GM19240 (cell line): Measurements from ENCODE around the gene EML5.
"Not testable (repeated sequence)": the region's sequence is repeated elsewhere in the genome, so short reads cannot be mapped to it uniquely, and the experiment has no call there.

Experiments used
- DNase-seq: peaks from one replicate; pipeline ENCODE4 v3.0.0; 2011; ENCODE audit warnings: low spot score; ENCODE audit not compliant: insufficient read length

EML5 gene

DNA sequence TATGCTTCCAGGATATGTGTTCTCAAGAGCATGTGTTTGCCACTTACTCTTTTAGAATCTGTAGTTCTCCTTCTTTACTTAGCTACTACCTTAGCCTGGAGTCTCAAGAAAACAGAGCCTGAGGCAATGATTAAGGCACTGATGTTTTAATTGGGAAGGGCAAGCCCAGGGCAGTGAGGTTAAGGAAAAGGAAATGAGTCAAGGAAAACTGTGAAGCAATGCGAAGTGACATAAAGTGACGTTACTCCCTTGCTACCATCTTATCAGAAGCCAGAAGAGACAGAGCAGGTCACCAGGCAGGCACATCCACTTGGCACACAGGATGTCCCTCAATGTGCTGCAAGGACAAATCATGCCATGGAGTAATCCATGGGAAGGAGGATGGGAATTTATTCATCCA is 11.3 kb upstream of the EML5 start:
- DNase-seq: no peak

DNA sequence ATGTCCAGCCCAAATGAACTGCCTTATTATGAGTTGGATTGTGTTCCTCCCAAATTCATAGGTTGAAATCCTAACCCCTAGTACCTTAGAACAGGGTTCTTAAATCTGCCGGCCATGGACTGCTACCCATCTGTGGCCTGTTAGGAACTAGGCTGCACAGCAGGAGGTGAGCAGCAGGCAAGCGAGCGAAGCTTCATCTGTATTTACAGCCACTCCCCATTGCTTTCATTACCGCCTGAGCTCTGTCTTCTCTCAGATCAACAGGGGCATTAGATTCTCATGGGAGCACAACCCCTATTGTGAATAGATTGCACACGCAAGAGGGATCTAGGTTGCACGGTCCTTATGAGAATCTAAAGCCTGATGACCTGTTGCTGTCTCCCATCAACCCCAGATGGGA is 9.8 kb upstream of the EML5 start:
- DNase-seq: no peak

DNA sequence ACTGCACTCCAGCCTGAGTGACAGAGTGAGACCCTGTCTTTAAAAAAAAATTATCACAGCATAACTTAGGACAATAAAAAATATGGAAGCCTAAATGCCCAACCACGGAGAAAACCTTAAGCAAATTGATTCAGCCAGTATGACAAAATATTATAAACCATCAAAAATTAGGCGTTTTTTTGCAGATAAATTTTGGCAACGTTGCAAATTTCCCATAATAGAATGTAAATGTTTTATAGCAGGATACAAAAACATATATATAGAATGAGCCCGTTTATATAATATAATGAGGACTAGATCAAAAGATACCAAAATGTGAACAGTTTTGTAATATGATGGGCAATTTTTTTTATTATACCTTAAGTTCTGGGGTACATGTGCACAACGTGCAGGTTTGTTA is 6.8 kb upstream of the EML5 start:
- DNase-seq: no peak

DNA sequence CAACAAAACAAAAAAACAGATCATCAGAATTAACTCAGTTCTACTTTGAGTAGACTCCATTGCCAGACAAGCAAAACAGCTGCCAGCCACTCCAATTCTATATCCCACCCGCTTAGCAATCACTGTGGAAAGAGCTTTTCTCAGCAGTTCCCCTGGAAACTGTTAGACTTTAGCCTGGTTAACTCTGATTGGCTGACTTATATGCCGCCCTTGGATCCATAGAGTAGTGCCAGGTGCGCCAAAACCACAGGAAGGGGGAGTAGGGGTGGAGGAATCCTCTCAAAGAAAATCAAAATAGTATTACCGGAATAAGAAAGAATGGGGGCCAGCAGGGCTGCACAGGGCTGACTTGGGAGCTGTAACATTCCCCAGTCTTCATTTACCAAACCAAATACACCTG is 5.4 kb upstream of the EML5 start:
- DNase-seq: no peak

DNA sequence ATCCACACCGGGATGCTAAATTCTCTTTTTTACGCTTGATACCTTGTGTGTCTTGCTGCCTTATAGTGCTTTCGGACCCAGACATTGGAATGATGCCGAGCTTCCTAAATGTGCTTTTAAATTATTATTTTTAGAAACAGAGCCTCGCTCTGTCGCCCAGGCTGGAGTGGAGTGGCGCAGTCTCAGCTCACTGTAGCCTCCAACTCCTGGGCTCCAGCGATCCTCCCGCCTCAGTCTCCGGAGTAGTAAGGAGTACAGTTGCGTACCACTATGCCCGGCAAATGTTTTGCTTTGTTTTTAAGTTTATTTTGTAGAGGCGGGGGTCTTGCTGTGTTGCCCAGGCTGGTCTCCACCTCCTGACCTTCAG is 489 bp upstream of the EML5 start:
- DNase-seq: no peak

DNA sequence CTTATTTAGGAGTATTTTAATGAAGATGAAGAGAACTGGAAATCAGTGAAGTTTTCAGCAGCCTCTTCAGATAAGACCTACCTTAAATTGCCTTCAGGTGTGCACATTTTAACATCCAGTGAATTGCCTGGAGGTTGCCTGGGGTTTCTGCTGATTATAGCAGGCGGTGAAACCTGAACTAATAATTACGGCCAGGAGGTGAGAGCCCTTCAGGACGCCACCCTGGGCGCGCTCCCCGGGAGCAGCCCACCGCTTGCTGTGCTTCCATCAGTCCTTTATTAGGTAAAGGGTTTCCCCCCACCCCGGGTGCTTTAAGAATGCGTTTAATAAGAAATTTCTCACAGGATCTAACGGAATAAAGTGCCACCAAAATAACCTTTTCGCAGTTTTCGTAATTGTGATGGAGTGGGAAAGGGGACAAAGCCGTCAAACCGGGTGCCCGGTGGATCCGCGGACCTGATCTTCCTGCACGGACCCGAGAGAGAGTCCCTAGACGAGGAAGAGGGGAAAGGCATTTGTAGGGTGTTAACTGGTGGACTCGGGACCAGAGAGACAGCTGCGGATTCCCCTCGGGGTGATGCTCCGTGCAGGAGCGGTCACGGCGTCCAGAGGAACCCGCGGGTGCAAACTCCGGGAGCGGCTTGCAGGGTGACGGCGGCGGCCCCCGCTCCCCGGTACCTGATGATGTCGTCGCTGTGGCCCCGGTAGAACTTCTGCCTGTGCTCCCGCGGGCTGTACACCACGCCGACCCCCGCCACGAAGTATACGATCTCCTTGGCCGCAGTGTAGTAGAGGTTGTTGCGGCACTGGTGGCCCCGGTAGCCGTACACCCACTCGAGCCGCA is 902 bp downstream of the EML5 start:
- DNase-seq: no peak

DNA sequence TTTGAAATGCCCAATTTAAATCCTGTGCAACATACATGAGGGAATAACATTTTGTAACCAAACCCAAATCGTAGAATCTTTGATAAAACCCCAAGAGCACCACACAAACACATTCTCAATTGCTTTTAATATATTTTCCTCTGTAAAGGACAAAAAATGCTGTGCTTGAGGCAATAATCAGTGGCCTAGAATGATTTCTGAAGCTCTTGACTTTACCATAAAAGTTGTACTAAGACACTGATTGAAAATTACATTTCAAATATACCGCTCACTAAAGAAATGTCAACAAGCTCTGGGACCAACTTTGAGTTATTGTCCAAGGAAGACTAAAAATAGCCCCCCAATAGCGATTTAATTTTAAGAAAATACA is 1.5 kb downstream of the EML5 start:
- no peak for DNase-seq

DNA sequence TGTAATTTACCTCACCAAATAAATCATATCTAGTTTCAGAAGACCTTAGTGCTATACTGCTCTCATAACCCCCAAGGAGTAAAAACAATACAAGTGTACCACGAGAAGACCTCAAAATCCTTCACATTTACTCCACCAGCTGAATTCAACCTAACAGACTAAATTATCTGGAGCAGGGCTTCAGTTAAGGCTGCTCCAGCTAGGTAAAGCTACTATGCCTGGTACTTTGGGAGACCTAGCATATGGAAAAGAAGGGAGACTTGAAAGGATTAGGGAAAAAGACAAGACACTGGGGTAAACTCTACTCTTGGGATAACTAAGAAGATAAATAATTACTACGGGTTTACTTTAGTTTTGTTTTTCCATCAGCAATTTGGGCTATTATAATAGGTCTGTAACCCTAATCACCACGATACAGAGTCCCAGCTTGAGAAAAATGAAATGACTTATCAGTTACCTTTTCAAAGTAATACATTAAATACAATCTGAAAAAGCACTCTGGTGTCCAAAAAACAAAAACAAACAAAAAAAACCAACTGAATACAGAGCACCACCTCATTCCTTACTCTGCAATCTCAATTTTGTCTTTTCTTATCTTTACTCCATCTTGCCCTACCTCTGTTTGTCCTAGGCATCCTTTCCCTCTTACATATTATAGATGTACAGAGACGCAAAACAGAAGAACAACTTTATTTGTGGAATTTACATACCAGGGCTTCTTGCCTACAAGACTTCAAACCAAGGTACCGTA is 2.1 kb downstream of the EML5 start:
- no peak for DNase-seq

DNA sequence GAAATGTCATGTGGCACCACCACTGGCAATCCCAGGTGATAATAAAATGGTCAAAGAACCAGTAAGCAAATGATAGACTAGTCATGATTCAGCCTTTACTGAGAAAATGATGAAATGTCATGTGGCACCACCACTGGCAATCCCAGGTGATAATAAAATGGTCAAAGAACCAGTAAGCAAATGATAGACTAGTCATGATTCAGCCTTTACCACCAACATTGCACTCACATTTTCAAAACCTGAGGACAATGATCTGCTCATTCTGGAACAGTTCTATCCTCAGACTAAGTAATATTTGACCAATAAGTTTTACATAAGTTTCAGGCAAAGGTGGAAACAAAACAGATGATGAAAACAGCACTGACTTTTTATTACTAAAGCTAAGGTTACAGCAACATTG is 3.2 kb downstream of the EML5 start:
- not testable (repeated sequence) for DNase-seq

DNA sequence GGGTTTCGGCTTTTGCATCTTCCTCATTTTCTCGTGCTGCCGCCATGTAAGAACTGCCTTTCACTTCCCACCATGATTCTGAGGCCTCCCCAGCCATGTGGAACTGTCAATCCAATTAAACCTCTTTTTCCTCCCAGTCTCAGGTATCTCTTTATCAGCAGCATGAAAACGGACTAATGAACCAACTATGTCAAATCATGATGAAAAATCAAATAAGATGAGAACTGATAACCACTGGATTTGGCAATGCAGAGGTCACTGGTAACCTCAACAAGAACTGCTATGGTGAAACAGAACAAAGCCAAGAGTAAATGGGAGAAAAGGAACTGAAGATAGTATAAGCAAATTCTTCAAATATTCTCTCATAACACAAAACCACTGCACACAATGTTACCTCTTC is 6.0 kb downstream of the EML5 start:
- no peak for DNase-seq

DNA sequence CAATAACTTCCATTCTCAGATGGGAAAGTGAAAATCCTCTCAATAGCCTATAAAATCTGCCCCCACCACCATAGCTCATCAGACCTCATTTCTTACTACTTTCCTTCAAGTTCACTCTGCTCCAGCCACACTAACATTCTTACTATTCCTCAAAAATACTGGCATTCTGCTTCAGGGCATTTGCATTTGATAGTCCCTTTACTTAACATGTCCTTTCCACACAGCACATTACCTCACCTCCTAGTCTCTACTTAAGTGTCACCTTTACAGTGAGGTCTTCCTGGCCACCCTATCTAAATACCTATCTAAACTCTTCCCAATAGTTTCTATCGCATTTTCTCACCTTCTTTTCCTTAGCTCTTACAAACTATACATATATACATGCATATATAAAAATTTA is 6.8 kb downstream of the EML5 start:
- no peak for DNase-seq

DNA sequence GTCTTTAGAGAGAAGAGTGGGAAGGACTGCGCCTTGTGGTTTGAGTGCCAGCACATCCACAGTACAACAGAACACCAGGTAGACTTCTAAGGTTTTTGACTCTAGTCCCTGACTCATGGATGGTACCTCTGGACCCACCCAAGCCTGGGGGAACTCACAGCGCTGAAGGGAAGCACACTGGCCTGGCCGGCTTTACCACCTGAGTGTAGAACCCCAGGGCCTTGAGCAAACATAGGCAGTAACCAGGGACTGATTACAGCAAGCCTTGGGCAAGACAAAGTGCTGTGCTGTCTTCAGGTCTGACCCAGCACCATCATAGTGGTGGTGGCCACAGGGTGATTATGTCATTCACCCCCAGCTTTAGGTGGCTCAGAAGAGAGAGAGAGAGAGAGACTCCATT is 17.2 kb downstream of the EML5 start:
- DNase-seq: no peak

DNA sequence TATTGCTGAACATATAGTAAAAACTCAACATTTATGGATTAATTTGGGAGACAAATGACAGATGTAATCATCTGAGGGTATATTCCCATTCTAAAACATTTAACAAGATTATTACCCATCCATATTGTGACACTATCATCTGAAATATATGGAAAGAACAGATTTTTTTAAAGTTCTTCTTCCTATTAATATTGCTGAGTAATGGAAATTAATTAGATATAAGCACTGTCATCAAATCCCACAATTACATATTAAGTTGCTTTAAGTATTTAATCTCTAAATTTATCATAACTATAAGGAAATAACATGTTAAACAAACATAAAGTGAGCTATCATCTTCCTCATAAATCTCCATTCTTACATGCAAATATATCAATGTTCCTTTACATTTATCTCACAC is 22.0 kb downstream of the EML5 start:
- DNase-seq: no peak

DNA sequence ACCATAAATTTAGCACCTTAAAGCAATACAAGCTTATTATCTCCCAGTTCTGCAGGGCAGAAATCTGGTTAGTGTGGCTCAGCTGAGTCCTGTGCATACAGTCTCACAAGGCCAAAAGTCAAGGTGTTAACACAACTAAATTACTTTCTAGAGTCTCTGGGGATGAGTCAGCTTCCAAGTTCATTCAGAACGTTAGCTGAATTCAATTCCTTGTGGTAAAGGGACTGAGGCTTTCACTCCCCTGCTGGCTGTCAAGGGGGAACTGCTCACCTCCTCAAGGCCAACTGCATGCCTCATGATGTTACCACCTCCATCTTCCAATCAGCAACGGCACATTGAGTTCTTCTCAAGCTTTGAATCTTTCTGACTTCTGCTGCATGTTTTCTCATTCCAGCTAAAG is 27.6 kb downstream of the EML5 start:
- DNase-seq: no peak

DNA sequence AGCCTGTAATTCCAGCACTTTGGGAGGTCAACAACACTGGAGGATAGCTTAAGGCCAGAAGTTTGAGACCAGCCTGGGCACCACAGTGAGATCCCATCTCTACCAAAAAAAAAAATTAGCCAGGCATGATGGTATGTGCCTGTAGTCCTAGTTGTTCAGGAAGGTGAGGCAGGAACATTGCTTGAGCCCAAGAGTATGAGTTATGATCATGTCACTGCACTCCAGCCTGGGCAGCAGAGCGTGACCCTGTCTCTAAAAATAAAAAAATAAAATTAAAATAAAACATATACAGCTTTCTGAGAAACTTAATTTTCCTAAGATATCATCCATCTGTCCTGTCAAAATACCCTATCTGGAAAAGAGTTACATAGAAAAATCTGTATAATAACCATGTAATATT is 38.9 kb downstream of the EML5 start:
- DNase-seq: no peak

DNA sequence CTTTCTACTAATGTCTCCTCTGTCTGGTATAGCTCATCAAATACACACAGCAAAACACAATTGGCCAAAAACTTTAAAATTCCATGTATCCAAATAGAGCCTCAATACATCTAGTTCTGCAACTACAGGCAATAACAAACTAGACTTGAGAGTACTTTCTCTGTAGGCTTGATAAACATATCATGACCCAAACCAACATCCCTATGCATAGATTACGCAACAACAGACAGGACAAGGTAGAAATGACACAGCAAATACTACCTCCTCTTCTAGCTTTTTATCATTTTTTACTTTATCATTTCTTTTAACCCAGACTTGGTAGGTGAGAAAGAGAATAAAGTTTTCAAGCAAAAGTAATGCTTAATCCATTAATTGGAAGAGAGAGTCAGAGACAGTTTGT is 41.8 kb downstream of the EML5 start:
- DNase-seq: no peak

DNA sequence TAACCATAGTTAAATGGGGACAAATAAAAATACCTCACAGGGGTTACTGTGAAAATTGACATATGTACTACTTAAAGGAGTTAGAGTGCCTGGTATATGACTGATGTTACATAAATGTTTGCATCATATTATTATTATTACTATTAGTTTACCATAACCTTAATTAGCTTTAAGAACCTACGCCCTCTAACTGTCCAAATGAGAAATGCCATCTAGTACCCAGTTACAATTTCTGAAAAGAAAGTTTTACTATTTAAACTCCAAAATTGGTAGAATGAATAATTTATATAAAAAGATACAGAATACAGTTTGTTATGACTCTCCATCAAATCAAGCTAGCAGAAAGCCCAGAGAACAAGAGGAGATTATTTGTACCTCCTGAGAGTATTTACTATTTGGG is 42.3 kb downstream of the EML5 start:
- no peak for DNase-seq

DNA sequence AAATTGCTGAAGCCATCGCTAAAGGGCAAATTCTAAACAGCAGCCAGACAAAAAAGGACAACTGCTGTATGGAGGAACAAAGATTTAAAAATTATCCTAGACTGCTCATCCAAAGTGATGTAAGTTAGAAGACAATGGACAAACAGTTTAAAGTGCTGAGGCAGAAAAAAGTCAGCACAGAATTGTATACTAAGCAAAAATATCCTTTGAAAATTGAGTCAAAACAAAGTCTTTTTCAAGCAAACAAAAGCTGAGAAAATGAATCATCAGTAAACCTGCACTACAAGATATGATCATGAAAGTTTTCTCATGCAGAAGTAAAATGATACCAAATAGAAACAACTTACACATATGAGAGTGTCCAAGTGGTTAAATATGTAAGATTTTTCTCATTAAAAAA is 43.6 kb downstream of the EML5 start:
- no peak for DNase-seq

DNA sequence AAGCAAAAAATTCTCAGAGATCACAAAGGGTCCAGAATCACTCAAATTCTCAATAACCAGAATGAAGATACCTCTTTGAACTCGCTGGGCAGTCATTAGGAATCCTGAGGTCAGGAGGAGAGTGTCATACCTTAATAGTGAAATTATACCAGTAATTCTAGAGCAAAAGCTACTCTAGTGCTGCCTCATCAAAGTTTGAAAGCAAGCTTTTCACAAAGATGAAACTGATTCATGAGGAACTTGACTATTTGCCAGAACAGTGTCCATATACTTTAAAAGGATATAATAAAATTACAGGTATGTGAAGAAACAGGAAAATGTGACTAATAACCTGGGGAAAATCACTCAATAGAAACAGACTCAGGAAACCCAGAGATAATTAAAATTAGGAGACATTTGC is 44.5 kb downstream of the EML5 start:
- DNase-seq: no peak

DNA sequence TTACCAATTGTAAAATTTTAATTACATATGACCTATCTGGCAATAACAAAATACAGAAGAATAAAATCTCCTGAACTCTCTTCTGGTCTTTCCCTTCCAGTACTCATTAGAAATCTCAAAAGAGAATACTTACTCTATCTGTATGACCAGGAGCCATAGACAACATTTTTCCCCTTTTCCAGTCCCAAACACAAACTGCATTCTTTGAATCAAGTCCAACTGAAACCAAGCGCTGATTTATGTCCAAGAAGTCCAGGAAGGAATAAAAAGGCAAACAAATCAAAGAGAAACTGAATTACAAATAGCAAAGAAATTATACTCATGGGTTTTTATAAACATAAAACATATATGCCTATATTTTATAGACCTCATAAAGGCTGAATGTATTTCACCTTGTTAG is 46.7 kb downstream of the EML5 start:
- no peak for DNase-seq

DNA sequence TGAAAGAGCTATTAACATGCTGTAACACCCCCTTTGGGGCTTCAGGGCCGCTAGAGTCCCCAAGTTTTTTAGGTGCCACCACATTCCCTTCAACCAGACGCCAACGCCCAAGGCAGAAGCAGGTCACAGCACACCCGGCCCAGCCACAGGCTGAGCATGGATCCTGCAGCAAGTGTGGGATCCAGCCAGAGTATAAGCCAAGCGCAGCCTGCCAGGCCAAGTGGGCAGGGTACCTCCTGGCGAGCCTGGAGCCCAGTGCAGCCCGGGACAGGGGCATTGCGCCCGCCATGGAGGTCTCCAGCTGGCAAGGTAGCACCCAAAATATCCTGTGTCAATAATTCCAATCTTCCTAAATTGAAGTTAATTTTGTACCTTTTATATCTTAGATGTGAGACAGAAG is 55.5 kb downstream of the EML5 start:
- DNase-seq: no peak

DNA sequence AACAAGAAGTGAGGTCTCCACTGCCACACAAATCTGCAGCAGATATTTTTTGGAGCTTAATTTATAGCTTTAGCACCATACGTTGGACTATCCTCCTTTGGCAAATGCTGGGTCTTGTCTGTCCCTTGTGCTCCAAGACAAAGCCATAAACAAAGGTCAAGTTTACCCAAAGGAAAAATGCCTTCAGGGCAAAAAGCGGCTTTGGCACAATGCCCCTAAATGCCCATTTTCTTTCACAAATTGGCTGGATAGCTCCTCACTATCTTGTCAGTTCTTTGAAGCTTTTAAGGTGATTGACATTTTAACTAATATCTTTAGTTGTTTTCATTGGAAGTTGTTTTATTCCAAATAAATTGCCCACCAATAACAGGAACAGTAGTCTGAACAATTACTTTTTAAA is 59.6 kb downstream of the EML5 start:
- DNase-seq: no peak

DNA sequence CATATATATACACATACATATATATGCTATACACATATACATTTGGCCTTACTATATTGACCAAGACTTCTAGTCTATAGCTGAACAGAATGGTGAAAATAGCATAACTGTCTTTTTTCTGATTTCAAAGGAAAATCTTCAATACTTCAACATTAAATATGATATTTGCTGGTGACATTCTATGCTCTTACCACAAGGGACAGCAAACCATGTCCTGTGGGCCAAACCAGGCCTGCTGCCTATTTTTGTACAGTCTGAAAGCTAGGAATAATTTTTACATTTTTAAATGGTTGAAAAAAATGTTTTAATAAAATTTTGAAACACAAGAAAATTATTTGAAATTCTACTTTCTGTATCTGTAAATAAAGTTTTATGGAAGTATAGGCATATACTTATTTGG is 63.6 kb downstream of the EML5 start:
- no peak for DNase-seq
